22Rv1 (cell line): Measurements from ENCODE around the gene CCN6.

Source experiments
- CTCF ChIP-seq: fragments of 450-650 bp; IDR thresholded peaks from 2 replicates; pipeline ENCODE4 v1.5.1; 2017; ENCODE audit warnings: mild to moderate bottlenecking
- ZFX ChIP-seq: fragments of 450-650 bp; IDR thresholded peaks from 2 replicates; pipeline ENCODE4 v1.6.1; 2017; ENCODE audit warnings: antibody characterized with exemption, borderline replicate concordance

- TF ChIP-seq CTCF (no peak), ZFX (no peak)
These were observed 25.8 kb upstream of the CCN6 start for GRCh38 chr6:112027942-112028674.
